Tibial artery (tissue), 4 donors: ENCODE results near the gene THSD7B.

ENCODE experiments used
- DNase-seq, 2 donors: peaks; one replicate each; pipeline ENCODE4 v3.0.0-alpha.2; 2019
- H3K27ac ChIP-seq, 2 donors: fragments of 200-600 bp; sonication (generic) in 1 of 2; 1 replicate in 1 of 2; 2 replicates in 1 of 2; pipeline ENCODE4 v1.5.1; 2018 to 2019; ENCODE audit warnings: mild to moderate bottlenecking in 1 of 2
- H3K27me3 ChIP-seq, 2 donors: fragments of 200-600 bp; sonication (generic) in 1 of 2; one replicate each; pipeline versions ENCODE4 v1.5.1 to v1.6.0; 2016 to 2019
- H3K36me3 ChIP-seq, 3 donors: fragments of 200-600 bp; sonication (generic) in 2 of 3; one replicate each; pipeline ENCODE4 v1.5.1; 2016 to 2019; ENCODE audit warnings: mild to moderate bottlenecking in 2 of 3
- H3K4me1 ChIP-seq, 4 donors: fragments of 200-600 bp; sonication (generic) in 2 of 4; 1 replicate in 3 of 4; 2 replicates in 1 of 4; pipeline ENCODE4 v1.5.1; 2016 to 2019
- H3K4me3 ChIP-seq, 2 donors: fragments of 200-600 bp; sonication (generic) in 1 of 2; 1 replicate in 1 of 2; 2 replicates in 1 of 2; pipeline ENCODE4 v1.5.1; 2018 to 2019; ENCODE audit warnings: mild to moderate bottlenecking in 2 of 2
- H3K9me3 ChIP-seq, 3 donors: fragments of 200-600 bp; sonication (generic) in 1 of 3; one replicate each; pipeline ENCODE4 v1.5.1; 2016 to 2019
- intact Hi-C: fragments of 100-400 bp; cut with DNase I; formaldehyde crosslinking; loops from one replicate; pipeline ENCODE4 v1.15.0; 2023; ENCODE audit warnings: low total_unique reads
- TF ChIP-seq, protein P1 (sequence below), 2 experiments: fragments of 200-600 bp in 1 of 2; fragments of 450-650 bp in 1 of 2; IDR thresholded peaks; one replicate each; pipeline ENCODE4 v1.5.1; 2017 to 2019; ENCODE audit warnings: antibody characterized with exemption in 2 of 2, mild to moderate bottlenecking in 1 of 2, moderate library complexity in 1 of 2

Gene THSD7B

DNA sequence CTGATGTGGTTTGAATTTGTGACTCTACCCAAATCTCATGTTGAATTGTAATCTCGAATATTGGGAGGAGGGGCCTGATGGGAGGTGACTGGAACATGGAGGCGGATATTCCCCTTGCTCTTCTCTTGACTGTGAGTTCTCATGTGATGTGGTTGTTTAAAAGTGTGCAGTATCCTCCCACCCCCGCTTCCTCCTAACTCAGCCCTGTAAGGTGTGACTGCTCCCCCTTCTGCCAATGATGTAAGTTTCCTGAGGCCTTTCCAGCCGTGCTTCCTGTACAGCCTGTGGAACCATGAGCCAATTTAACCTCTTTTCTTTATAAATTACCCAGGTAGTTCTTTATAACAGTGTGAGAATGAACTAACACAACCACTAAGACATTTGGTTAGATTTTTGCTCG lies 458.4 kb downstream of the THSD7B start:
- H3K9me3 ChIP-seq: no peaks in the 10 kb centered on the region
- TF ChIP-seq, protein P1, sequence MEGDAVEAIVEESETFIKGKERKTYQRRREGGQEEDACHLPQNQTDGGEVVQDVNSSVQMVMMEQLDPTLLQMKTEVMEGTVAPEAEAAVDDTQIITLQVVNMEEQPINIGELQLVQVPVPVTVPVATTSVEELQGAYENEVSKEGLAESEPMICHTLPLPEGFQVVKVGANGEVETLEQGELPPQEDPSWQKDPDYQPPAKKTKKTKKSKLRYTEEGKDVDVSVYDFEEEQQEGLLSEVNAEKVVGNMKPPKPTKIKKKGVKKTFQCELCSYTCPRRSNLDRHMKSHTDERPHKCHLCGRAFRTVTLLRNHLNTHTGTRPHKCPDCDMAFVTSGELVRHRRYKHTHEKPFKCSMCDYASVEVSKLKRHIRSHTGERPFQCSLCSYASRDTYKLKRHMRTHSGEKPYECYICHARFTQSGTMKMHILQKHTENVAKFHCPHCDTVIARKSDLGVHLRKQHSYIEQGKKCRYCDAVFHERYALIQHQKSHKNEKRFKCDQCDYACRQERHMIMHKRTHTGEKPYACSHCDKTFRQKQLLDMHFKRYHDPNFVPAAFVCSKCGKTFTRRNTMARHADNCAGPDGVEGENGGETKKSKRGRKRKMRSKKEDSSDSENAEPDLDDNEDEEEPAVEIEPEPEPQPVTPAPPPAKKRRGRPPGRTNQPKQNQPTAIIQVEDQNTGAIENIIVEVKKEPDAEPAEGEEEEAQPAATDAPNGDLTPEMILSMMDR (IDR thresholded peaks at IDR 0.05): no peak
- H3K4me1 ChIP-seq: peaks cover 0 to 9% (median 0%) of the 10 kb centered on the region in 4 donors
- DNase-seq: no peak
- H3K27ac ChIP-seq: no peak overlapping the region
- intact Hi-C loops: no loop called here
- H3K36me3 ChIP-seq: no peaks in the 10 kb centered on the region
- H3K4me3 ChIP-seq: no peak overlapping the region
- no peaks in the 10 kb centered on the region for H3K27me3 ChIP-seq

DNA sequence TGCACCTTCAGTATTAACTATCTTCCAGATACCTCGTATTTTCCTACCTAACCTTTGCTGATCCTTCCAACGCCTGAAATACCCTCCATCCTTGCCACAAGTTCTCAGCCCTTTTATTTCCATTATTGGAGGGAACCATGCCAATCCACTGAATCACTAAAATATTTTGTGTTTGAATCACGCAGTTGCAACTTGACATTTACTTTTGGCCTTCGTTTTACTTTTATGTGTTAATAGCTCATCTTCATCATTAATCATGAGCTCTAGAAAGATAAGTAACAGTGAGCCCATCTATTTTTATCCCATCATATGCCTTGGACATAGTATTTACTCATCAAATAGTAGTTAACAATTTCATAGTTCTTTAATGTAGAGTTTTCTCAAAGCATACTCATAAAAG lies 463.2 kb downstream of the THSD7B start:
- intact Hi-C loops: no loop called here
- Histone ChIP-seq H3K4me3 (no peak overlapping the region), H3K4me1 (peaks cover 0 to 14% (median 0%) of the 10 kb centered on the region in 4 donors), H3K9me3 (no peaks in the 10 kb centered on the region), H3K27ac (no peak overlapping the region), H3K27me3 (no peaks in the 10 kb centered on the region), H3K36me3 (no peaks in the 10 kb centered on the region)
- no peak for DNase-seq
- TF ChIP-seq, protein P1 (IDR thresholded peaks at IDR 0.05): no peak

DNA sequence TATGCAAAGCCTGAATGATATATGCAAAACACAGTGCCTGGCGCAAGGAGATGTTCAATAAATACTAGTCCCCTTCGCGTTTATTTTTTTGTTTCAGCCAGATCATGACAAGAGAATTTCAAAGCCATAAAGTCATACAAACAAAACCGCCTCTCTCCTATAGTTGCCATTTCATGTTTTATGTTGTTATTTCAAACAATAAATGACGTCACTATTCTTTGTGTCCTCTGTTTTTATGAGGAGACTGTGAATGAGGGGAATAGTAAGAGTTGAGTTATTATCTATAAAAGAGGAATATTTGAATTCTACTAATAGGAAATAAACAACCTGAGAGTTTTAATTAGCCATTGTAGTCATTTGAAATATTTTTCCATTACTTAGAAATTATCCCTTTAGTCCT lies 464.5 kb downstream of the THSD7B start:
- Histone ChIP-seq H3K27ac (no peak overlapping the region), H3K4me1 (peaks cover 0 to 14% (median 0%) of the 10 kb centered on the region in 4 donors), H3K27me3 (no peaks in the 10 kb centered on the region), H3K9me3 (no peaks in the 10 kb centered on the region), H3K36me3 (no peaks in the 10 kb centered on the region), H3K4me3 (no peak overlapping the region)
- DNase-seq: no peak
- intact Hi-C loops: no loop called here
- TF ChIP-seq, protein P1 (IDR thresholded peaks at IDR 0.05): no peak

DNA sequence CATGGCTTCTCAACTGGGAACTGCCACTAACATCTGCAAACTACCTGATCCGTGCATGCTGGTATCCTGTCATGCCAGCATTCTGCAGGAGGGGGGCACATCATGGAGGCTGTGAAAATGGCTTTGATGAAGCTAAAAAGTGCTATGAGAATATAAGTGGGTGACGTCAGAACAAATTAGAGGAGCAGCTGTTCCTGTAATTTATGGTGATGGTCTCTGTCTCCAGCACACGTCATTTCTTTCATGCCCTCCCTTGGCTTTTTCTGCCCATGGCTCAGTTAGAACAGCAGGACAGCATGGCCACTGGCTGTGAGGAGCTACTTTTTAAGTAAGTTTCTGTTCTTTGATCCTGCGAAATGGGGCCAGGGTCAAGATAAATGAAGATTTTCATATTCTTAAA lies 466.3 kb downstream of the THSD7B start:
- no peak for DNase-seq
- no peaks in the 10 kb centered on the region for H3K36me3 ChIP-seq
- intact Hi-C loops: no loop called here
- H3K4me3 ChIP-seq: no peak overlapping the region
- peaks cover 0 to 18% (median 2%) of the 10 kb centered on the region in 4 donors for H3K4me1 ChIP-seq
- no peak overlapping the region for H3K27ac ChIP-seq
- H3K9me3 ChIP-seq: no peaks in the 10 kb centered on the region
- H3K27me3 ChIP-seq: no peaks in the 10 kb centered on the region
- TF ChIP-seq, protein P1 (IDR thresholded peaks at IDR 0.05): no peak

DNA sequence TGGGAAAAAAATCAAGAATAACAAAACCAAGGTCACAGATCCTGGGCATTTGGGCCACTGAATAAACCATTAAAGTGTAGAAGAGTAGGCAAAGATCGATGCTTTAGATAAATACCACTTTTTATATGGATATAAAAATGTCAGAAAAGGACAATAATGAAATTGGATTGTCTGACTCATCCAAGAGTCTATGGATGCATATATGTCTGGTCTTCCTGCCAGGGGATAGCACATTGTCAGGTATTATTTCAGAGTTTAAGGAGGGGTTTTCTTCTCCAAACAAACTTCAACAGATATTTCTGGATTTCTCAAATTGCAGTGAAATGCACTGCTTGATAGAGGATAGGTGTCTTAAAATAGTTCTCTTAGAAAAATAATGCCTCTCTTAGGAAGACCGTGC lies 466.7 kb downstream of the THSD7B start:
- TF ChIP-seq, protein P1 (IDR thresholded peaks at IDR 0.05): no peak
- Histone ChIP-seq H3K4me3 (no peak overlapping the region), H3K9me3 (no peaks in the 10 kb centered on the region), H3K36me3 (no peaks in the 10 kb centered on the region), H3K27me3 (no peaks in the 10 kb centered on the region), H3K27ac (no peak overlapping the region), H3K4me1 (peaks cover 0 to 21% (median 2%) of the 10 kb centered on the region in 4 donors)
- no peak for DNase-seq
- intact Hi-C loops: no loop called here

DNA sequence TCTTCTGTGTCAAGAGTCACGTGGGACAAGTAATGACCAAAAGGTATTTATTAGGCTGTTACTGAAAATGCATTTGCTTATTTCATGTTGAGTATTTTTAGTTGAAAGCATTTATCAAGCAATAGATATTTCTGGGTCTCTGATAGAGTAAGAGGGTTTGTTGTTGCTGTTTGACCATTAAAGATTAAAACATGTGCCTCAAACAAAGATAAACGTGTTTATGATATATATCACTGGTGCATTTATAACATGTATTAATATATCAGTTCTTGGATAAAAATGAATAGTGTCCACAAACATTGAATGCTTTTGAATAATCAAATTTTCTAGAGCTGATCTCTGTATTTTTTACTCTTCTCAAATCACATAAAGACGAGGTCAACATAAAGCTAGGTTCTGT lies 467.7 kb downstream of the THSD7B start:
- TF ChIP-seq, protein P1 (IDR thresholded peaks at IDR 0.05): no peak
- intact Hi-C loops: no loop called here
- Histone ChIP-seq H3K4me3 (no peak overlapping the region), H3K27ac (no peak overlapping the region), H3K4me1 (peaks cover 0 to 28% (median 2%) of the 10 kb centered on the region in 4 donors), H3K27me3 (no peaks in the 10 kb centered on the region), H3K36me3 (no peaks in the 10 kb centered on the region), H3K9me3 (no peaks in the 10 kb centered on the region)
- DNase-seq: no peak
